Stimulated activated CD4-positive, alpha-beta T cell treated with anti-CD3 and anti-CD28 coated beads, Interleukin-2, amount 100 ng/mL, for 4 hours (primary cell): ENCODE results near the gene TMPRSS3.

Experiments used
- DNase-seq: peaks from one replicate; pipeline ENCODE4 v3.0.0-alpha.2; 2020; ENCODE audit warnings: low read depth

The TMPRSS3 gene

GRCh38 chr21:42407476-42407875 is 11.6 kb upstream of the TMPRSS3 start:
- no peak for DNase-seq

- no peak for DNase-seq
Observed at GRCh38 chr21:42406866-42407265, 11.0 kb upstream of the TMPRSS3 start.

- DNase-seq: no peak
Observed at GRCh38 chr21:42406201-42406621, 10.4 kb upstream of the TMPRSS3 start.

- DNase-seq: no peak
Observed at GRCh38 chr21:42405064-42406013, 9.5 kb upstream of the TMPRSS3 start.

- no peak for DNase-seq
Observed at GRCh38 chr21:42404539-42404938, 8.7 kb upstream of the TMPRSS3 start.

- DNase-seq: no peak
Observed at GRCh38 chr21:42403611-42404231, 7.9 kb upstream of the TMPRSS3 start, which contains the start of gene UBASH3A. TSS of gene UBASH3A (plus strand) at chr21:42403902. CDS start at chr21:42403946, 44 bp downstream.

- no peak for DNase-seq
Observed at GRCh38 chr21:42401820-42402251, 6.0 kb upstream of the TMPRSS3 start.

GRCh38 chr21:42401154-42401553 is 5.3 kb upstream of the TMPRSS3 start:
- no peak for DNase-seq

GRCh38 chr21:42400525-42400924 is 4.7 kb upstream of the TMPRSS3 start:
- DNase-seq: no peak

- DNase-seq: no peak
Observed at GRCh38 chr21:42398436-42399028, 2.7 kb upstream of the TMPRSS3 start.

GRCh38 chr21:42397746-42398394 is 2.0 kb upstream of the TMPRSS3 start:
- DNase-seq: no peak

GRCh38 chr21:42396799-42397745 is 1.2 kb upstream of the TMPRSS3 start:
- DNase-seq: no peak

- no peak for DNase-seq
Observed at GRCh38 chr21:42395302-42395701, 550 bp downstream of the TMPRSS3 start.

- DNase-seq: no peak
Observed at GRCh38 chr21:42393443-42393950, 2.4 kb downstream of the TMPRSS3 start.

GRCh38 chr21:42392731-42393442 is 3.0 kb downstream of the TMPRSS3 start:
- no peak for DNase-seq

GRCh38 chr21:42391297-42391696 is 4.6 kb downstream of the TMPRSS3 start:
- DNase-seq: no peak

- DNase-seq: no peak
Observed at GRCh38 chr21:42390696-42391095, 5.2 kb downstream of the TMPRSS3 start.

- DNase-seq: no peak
Observed at GRCh38 chr21:42390193-42390592, 5.7 kb downstream of the TMPRSS3 start.

- DNase-seq: no peak
Observed at GRCh38 chr21:42389449-42389835, 6.4 kb downstream of the TMPRSS3 start.

GRCh38 chr21:42388740-42389448 is 7.0 kb downstream of the TMPRSS3 start:
- DNase-seq: no peak
